Esophagus muscularis mucosa (tissue), 4 donors: ENCODE data around the gene NAPB.

Experiments used
- EP300 ChIP-seq: sonication (generic); formaldehyde crosslinking; IDR thresholded peaks from one replicate; pipeline ENCODE4 v1.6.1; 2017; ENCODE audit warnings: antibody characterized with exemption
- POLR2A ChIP-seq: fragments of 450-650 bp; IDR thresholded peaks from one replicate; pipeline ENCODE4 v1.6.1; 2017; ENCODE audit warnings: antibody characterized with exemption, moderate library complexity, mild to moderate bottlenecking, low read depth
- POLR2AphosphoS5 ChIP-seq, 2 donors: sonication (generic); formaldehyde crosslinking; IDR thresholded peaks; one replicate each; pipeline ENCODE4 v1.6.1; 2017; ENCODE audit warnings: antibody characterized with exemption in 2 of 2
- TF ChIP-seq, protein P1 (sequence below), 3 experiments: fragments of 200-600 bp in 2 of 3; fragments of 450-650 bp in 1 of 3; sonication (generic) in 2 of 3; IDR thresholded peaks; one replicate each; pipeline ENCODE4 v1.5.1; 2017 to 2019; ENCODE audit warnings: antibody characterized with exemption in 3 of 3, mild to moderate bottlenecking in 2 of 3, moderate library complexity in 1 of 3

DNA sequence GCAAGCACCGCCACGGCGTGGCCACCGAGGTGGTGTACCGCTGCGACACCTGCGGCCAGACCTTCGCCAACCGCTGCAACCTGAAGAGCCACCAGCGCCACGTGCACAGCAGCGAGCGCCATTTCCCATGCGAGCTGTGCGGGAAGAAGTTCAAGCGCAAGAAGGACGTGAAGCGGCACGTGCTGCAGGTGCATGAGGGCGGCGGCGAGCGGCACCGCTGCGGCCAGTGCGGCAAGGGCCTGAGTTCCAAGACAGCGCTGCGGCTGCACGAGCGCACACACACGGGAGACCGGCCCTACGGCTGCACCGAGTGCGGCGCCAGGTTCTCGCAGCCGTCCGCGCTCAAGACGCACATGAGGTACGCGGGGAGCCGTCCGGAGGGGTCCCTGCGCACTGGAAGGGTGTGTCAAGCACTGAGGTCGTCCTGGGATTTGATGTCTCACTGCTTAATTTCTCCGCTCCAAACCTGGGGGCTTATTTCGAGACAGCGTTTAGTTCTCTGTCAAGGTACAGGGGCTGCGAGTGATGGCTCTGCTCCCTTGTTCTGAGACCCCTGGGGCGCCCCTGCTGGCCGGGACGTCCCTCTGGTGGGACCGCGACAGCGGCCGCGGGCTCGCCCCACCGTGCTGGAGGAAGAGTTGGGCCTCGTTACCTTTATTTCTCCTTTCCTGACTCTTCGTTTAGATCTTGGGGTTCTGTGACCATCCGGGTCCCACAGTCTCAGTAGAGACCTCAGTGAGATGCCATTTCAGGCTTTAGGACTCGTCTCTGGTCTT, 55.7 kb downstream of the NAPB start:
- TF ChIP-seq, protein P1, sequence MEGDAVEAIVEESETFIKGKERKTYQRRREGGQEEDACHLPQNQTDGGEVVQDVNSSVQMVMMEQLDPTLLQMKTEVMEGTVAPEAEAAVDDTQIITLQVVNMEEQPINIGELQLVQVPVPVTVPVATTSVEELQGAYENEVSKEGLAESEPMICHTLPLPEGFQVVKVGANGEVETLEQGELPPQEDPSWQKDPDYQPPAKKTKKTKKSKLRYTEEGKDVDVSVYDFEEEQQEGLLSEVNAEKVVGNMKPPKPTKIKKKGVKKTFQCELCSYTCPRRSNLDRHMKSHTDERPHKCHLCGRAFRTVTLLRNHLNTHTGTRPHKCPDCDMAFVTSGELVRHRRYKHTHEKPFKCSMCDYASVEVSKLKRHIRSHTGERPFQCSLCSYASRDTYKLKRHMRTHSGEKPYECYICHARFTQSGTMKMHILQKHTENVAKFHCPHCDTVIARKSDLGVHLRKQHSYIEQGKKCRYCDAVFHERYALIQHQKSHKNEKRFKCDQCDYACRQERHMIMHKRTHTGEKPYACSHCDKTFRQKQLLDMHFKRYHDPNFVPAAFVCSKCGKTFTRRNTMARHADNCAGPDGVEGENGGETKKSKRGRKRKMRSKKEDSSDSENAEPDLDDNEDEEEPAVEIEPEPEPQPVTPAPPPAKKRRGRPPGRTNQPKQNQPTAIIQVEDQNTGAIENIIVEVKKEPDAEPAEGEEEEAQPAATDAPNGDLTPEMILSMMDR (IDR thresholded peaks at IDR 0.05) = no peak
- TF ChIP-seq POLR2A = no peak
- no peak for TF ChIP-seq POLR2AphosphoS5 (IDR thresholded peaks at IDR 0.05)
- no peak for TF ChIP-seq EP300
